Measurements from ENCODE around the gene KRTAP12-3. TPM values are rescaled to one million over a fixed set of nuclear protein-coding genes. Genes with fewer than 3 reads are reported as not detected.
"Not testable (repeated sequence)": the region's sequence is repeated elsewhere in the genome, so short reads cannot be mapped to it uniquely, and the experiment has no call there.

KRTAP12-3 gene
- total RNA-seq, 4 donors from 2014 or later, result 13.2 TPM; not detected in 3

GRCh38 chr21:44654576-44655175, 3.1 kb upstream of the KRTAP12-3 start, which contains the start of gene KRTAP12-4:
Gene KRTAP12-4 (minus strand): TSS chr21:44654659. CDS start chr21:44654614, 45 bp downstream.
- WGBS, 2 donors, result 78% methylated on average over 8 of the region's 9 CpGs
- DNase-seq (ENCODE audit: low spot score in 2 of 2), result peak in 1 of 2 donors; percentile 14
- intact Hi-C loops (cut with DNase I; ENCODE audit: low total_unique reads), result no loop called here
- no peak within 1 kb of the TSS for H3K4me3 ChIP-seq (ENCODE audit: low read depth, poor library complexity, severe bottlenecking)
- TF ChIP-seq CTCF (IDR thresholded peaks at IDR 0.05), result no peak
- no peak for TF ChIP-seq POLR2A (IDR thresholded peaks at IDR 0.05)

- intact Hi-C loops (cut with DNase I; ENCODE audit: low total_unique reads), result no loop called here
- 26 to 59% methylated on average over 1 of the region's 1 CpG for WGBS, 2 donors
- no peak overlapping the region for H3K4me3 ChIP-seq (ENCODE audit: low read depth, poor library complexity, severe bottlenecking)
- peak in 1 of 2 donors; percentile 59 for DNase-seq (ENCODE audit: low spot score in 2 of 2)
- TF ChIP-seq CTCF (IDR thresholded peaks at IDR 0.05) (no peak), POLR2A (IDR thresholded peaks at IDR 0.05) (no peak)
These were observed 864 bp upstream of the KRTAP12-3 start for GRCh38 chr21:44656868-44657267.

- no peak for TF ChIP-seq POLR2A (IDR thresholded peaks at IDR 0.05)
- no peak for TF ChIP-seq CTCF (IDR thresholded peaks at IDR 0.05)
- DNase-seq (ENCODE audit: low spot score in 2 of 2), result peak in 1 of 2 donors; percentile 42
- intact Hi-C loops (cut with DNase I; ENCODE audit: low total_unique reads), result no loop called here
- H3K4me3 ChIP-seq (ENCODE audit: low read depth, poor library complexity, severe bottlenecking), result no peak overlapping the region
- WGBS, 2 donors, result 84 to 88% methylated on average over 5 of the region's 5 CpGs
These were observed 794 bp downstream of the KRTAP12-3 start for GRCh38 chr21:44658541-44658910.

GRCh38 chr21:44658913-44659595, 1.3 kb downstream of the KRTAP12-3 start:
- TF ChIP-seq CTCF (IDR thresholded peaks at IDR 0.05) (no peak), POLR2A (IDR thresholded peaks at IDR 0.05) (no peak)
- peak in 1 of 2 donors; percentile 15 for DNase-seq (ENCODE audit: low spot score in 2 of 2)
- intact Hi-C loops (cut with DNase I; ENCODE audit: low total_unique reads), result no loop called here
- no peak overlapping the region for H3K4me3 ChIP-seq (ENCODE audit: low read depth, poor library complexity, severe bottlenecking)
- WGBS, 2 donors, result 45 to 54% methylated on average over 11 of the region's 11 CpGs

- intact Hi-C loops (cut with DNase I; ENCODE audit: low total_unique reads); H3K4me3 ChIP-seq (ENCODE audit: low read depth, poor library complexity, severe bottlenecking): not testable (repeated sequence)
- DNase-seq (ENCODE audit: low spot score in 2 of 2), result peak in 1 of 2 donors; percentile 9
- WGBS, 2 donors, result 73 to 76% methylated on average over 7 of the region's 7 CpGs
These were observed 3.8 kb downstream of the KRTAP12-3 start for GRCh38 chr21:44661567-44661966.

GRCh38 chr21:44664691-44665090, 7.0 kb downstream of the KRTAP12-3 start:
- H3K4me3 ChIP-seq (ENCODE audit: low read depth, poor library complexity, severe bottlenecking), result no peak overlapping the region
- intact Hi-C loops (cut with DNase I; ENCODE audit: low total_unique reads), result no loop called here
- no peak for TF ChIP-seq CTCF (IDR thresholded peaks at IDR 0.05)
- TF ChIP-seq POLR2A (IDR thresholded peaks at IDR 0.05), result no peak
- DNase-seq (ENCODE audit: low spot score in 2 of 2), result peak in 1 of 2 donors; percentile 60
- 81 to 89% methylated on average over 5 of the region's 5 CpGs for WGBS, 2 donors
